Measurements from ENCODE around the gene MAEL. TPM values are rescaled to one million over a fixed set of nuclear protein-coding genes. Genes with fewer than 3 reads are reported as not detected.

MAEL gene
- total RNA-seq, 1 experiment from 2014 or later: not detected

GRCh38 chr1:167065471-167065870 lies 76.4 kb downstream of the MAEL start:
- Histone ChIP-seq H3K23me2 (ENCODE audit: insufficient read length, low read depth, low read length, poor library complexity, severe bottlenecking) (peaks cover 3% of the 10 kb centered on the region), H3K9ac (ENCODE audit: extremely low read depth, insufficient read length, low read length) (no peak overlapping the region), H3K23ac (ENCODE audit: insufficient read length, low read depth, low read length) (no peak overlapping the region), H3K79me2 (ENCODE audit: insufficient read depth, low read length) (no peaks in the 10 kb centered on the region), H3K4ac (ENCODE audit: low read depth, low read length) (no peak overlapping the region), H3K56ac (ENCODE audit: insufficient read length, low read depth, low read length) (no peak overlapping the region), H3K79me1 (ENCODE audit: insufficient read depth, low read depth, low read length, poor library complexity, severe bottlenecking) (no peaks in the 10 kb centered on the region), H3K14ac (ENCODE audit: insufficient read depth, low read length) (no peak overlapping the region), H2BK5ac (ENCODE audit: insufficient read length, low read length) (no peak overlapping the region), H4K8ac (replicated peaks; ENCODE audit: insufficient read length, low read depth, low read length) (no peak overlapping the region), H2BK12ac (ENCODE audit: insufficient read length, low read depth, low read length) (no peak overlapping the region), H3K9me3 (ENCODE audit: control insufficient read depth, low read depth, low read length) (no peaks in the 10 kb centered on the region), H4K5ac (ENCODE audit: insufficient read length, low read depth, low read length) (no peak overlapping the region), H3K4me1 (ENCODE audit: insufficient read depth, low read length) (no peaks in the 10 kb centered on the region), H3T11ph (ENCODE audit: low read length) (no peak overlapping the region), H4K20me1 (ENCODE audit: control insufficient read depth, insufficient read depth, insufficient read length) (no peaks in the 10 kb centered on the region), H3K18ac (ENCODE audit: insufficient read length, low read depth, low read length) (no peak overlapping the region), H4K91ac (ENCODE audit: insufficient read length, low read depth, low read length) (no peak overlapping the region), H3K27me3 (ENCODE audit: insufficient read depth, low read length) (no peaks in the 10 kb centered on the region), H2AFZ (ENCODE audit: low read length) (no peak overlapping the region), H2AK5ac (ENCODE audit: insufficient read length, low read length) (no peak overlapping the region), H2BK15ac (ENCODE audit: low read depth, low read length) (no peak overlapping the region), H3K27ac (ENCODE audit: insufficient read length, low read depth, low read length) (no peak overlapping the region), H3K4me2 (ENCODE audit: insufficient read depth, insufficient read length, low read length) (no peak overlapping the region), H2BK120ac (ENCODE audit: low read depth, low read length, poor library complexity, severe bottlenecking) (no peak overlapping the region), H2BK20ac (ENCODE audit: low read depth, low read length, poor library complexity, severe bottlenecking) (no peak overlapping the region)
- Mint-ChIP-seq H3K27me3 (ENCODE audit: low read depth) (no peaks in the 10 kb centered on the region; the same call in none of the 2 replicates), H3K36me3 (ENCODE audit: insufficient read depth in 1 of 3, low read depth in 3 of 3) (no peaks in the 10 kb centered on the region), H3K27ac (no peak overlapping the region; a peak in 1 of 7 replicates), H3K9me3 (no peaks in the 10 kb centered on the region), H3K4me1 (peaks cover 8 to 18% of the 10 kb centered on the region in 2 experiments), H3K4me3 (no peak overlapping the region)
- WGBS (ENCODE audit: extremely low coverage, insufficient read length, low lambda C conversion rate): no CpG with 5 or more reads among the region's 8 CpGs
- TF ChIP-seq CTCF (conservative IDR thresholded peaks at IDR 0.05): no peak
- DNase-seq: no peak

Data from H9 (cell line).